ENCODE results near the gene ATP2C2.

DNA sequence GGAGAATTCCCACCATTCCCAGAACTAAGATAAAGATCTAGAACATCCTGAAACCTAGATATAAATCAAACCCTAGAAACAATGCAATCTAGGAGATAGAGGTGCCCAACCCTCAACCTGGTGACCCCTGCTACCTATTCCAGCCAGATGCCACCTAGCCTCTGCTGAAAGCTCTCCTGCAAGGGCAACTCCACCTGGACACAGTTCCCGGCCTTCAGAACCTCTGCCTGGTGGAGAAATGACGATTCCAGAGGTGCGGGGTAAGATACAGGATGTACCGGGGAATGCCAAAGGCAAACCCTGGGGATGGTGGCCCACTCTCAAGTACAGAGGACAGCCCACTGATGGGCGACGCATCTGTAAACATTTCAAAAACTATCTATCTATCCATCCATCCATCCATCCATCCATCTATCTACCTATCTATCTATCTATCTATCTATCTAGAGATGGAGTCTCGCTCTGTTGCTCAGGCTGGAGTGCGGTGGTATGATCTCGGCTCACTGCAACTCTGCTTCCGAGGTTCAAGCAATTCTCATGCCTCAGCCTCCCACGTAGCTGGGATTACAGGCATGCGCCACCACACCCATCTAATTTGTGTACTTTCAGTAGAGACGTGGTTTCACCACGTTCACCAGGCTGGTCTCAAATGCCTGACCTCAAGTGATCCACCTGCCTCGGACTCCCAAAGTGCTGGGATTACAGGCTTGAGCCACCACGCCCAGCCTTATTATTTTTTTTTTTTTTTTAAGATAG lies 117.1 kb downstream of the ATP2C2 start:
- TF ChIP-seq, protein P1, sequence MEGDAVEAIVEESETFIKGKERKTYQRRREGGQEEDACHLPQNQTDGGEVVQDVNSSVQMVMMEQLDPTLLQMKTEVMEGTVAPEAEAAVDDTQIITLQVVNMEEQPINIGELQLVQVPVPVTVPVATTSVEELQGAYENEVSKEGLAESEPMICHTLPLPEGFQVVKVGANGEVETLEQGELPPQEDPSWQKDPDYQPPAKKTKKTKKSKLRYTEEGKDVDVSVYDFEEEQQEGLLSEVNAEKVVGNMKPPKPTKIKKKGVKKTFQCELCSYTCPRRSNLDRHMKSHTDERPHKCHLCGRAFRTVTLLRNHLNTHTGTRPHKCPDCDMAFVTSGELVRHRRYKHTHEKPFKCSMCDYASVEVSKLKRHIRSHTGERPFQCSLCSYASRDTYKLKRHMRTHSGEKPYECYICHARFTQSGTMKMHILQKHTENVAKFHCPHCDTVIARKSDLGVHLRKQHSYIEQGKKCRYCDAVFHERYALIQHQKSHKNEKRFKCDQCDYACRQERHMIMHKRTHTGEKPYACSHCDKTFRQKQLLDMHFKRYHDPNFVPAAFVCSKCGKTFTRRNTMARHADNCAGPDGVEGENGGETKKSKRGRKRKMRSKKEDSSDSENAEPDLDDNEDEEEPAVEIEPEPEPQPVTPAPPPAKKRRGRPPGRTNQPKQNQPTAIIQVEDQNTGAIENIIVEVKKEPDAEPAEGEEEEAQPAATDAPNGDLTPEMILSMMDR (IDR thresholded peaks at IDR 0.05): no peak
- TF ChIP-seq, protein P2, sequence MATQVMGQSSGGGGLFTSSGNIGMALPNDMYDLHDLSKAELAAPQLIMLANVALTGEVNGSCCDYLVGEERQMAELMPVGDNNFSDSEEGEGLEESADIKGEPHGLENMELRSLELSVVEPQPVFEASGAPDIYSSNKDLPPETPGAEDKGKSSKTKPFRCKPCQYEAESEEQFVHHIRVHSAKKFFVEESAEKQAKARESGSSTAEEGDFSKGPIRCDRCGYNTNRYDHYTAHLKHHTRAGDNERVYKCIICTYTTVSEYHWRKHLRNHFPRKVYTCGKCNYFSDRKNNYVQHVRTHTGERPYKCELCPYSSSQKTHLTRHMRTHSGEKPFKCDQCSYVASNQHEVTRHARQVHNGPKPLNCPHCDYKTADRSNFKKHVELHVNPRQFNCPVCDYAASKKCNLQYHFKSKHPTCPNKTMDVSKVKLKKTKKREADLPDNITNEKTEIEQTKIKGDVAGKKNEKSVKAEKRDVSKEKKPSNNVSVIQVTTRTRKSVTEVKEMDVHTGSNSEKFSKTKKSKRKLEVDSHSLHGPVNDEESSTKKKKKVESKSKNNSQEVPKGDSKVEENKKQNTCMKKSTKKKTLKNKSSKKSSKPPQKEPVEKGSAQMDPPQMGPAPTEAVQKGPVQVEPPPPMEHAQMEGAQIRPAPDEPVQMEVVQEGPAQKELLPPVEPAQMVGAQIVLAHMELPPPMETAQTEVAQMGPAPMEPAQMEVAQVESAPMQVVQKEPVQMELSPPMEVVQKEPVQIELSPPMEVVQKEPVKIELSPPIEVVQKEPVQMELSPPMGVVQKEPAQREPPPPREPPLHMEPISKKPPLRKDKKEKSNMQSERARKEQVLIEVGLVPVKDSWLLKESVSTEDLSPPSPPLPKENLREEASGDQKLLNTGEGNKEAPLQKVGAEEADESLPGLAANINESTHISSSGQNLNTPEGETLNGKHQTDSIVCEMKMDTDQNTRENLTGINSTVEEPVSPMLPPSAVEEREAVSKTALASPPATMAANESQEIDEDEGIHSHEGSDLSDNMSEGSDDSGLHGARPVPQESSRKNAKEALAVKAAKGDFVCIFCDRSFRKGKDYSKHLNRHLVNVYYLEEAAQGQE (IDR thresholded peaks at IDR 0.05; ENCODE audit: low read depth, low read length): no peak
- TF ChIP-seq CHD2 (IDR thresholded peaks at IDR 0.05; ENCODE audit: low read length, partially characterized antibody) (no peak), USF2 (IDR thresholded peaks at IDR 0.05; ENCODE audit: borderline replicate concordance, low read depth, low read length) (no peak), YY1 (IDR thresholded peaks at IDR 0.05; ENCODE audit: low read depth) (no peak), RAD21 (IDR thresholded peaks at IDR 0.05; ENCODE audit: low read length) (no peak)

Measured in SK-N-SH (cell line).